Trophoblast cell (in vitro differentiated cells and primary cell): ENCODE data around the gene SEMA4D.

Experiments used
- DNase-seq, 2 donors: peaks; one replicate each; pipeline ENCODE4 v3.0.0-alpha.2; 2016
- H2AFZ ChIP-seq: 2 replicates; pipeline ENCODE4 v1.6.1; 2013; ENCODE audit warnings: low read length, moderate library complexity, mild to moderate bottlenecking; ENCODE audit not compliant: insufficient read depth, poor library complexity
- H2AK5ac ChIP-seq: 2 replicates; pipeline ENCODE4 v1.6.1; 2013; ENCODE audit warnings: mild to moderate bottlenecking, low read length
- H2BK120ac ChIP-seq: 2 replicates; pipeline ENCODE4 v1.6.1; 2013; ENCODE audit warnings: low read length, mild to moderate bottlenecking, moderate library complexity; ENCODE audit not compliant: insufficient read depth, poor library complexity
- H2BK12ac ChIP-seq: 2 replicates; pipeline ENCODE4 v1.6.1; 2013; ENCODE audit warnings: mild to moderate bottlenecking, low read length, moderate library complexity
- H2BK5ac ChIP-seq: 2 replicates; pipeline ENCODE4 v1.6.1; 2013; ENCODE audit warnings: low read length, low read depth, moderate library complexity, mild to moderate bottlenecking; ENCODE audit not compliant: poor library complexity
- H3K14ac ChIP-seq: 2 replicates; pipeline ENCODE4 v1.6.1; 2013; ENCODE audit warnings: mild to moderate bottlenecking, low read length
- H3K18ac ChIP-seq: 2 replicates; pipeline ENCODE4 v1.6.1; 2013; ENCODE audit warnings: mild to moderate bottlenecking, low read length
- H3K23ac ChIP-seq: 2 replicates; pipeline ENCODE4 v1.6.1; 2013; ENCODE audit warnings: low read length
- H3K27ac ChIP-seq: 2 replicates; pipeline ENCODE4 v1.5.1; 2013; ENCODE audit warnings: low read depth, mild to moderate bottlenecking, inconsistent platforms, low read length, moderate library complexity
- H3K27me3 ChIP-seq: 2 replicates; pipeline ENCODE4 v1.6.1; 2013; ENCODE audit warnings: inconsistent platforms, mild to moderate bottlenecking, low read length, moderate library complexity; ENCODE audit not compliant: insufficient read depth
- H3K36me3 ChIP-seq, 2 experiments: 1 replicate in 1 of 2; 2 replicates in 1 of 2; pipeline ENCODE4 v1.6.1; 2013; ENCODE audit warnings: low read length in 2 of 2, mild to moderate bottlenecking in 2 of 2, moderate library complexity in 1 of 2; ENCODE audit not compliant: insufficient read depth in 2 of 2, control insufficient read depth in 1 of 2
- H3K4ac ChIP-seq: 2 replicates; pipeline ENCODE4 v1.6.1; 2013; ENCODE audit warnings: low read depth, mild to moderate bottlenecking, low read length, moderate library complexity
- H3K4me1 ChIP-seq, 2 experiments: 1 replicate in 1 of 2; 2 replicates in 1 of 2; pipeline ENCODE4 v1.6.1; 2013; ENCODE audit warnings: low read length in 2 of 2, mild to moderate bottlenecking in 2 of 2, moderate library complexity in 1 of 2; ENCODE audit not compliant: insufficient read depth in 2 of 2, control insufficient read depth in 1 of 2
- H3K4me2 ChIP-seq: 2 replicates; pipeline ENCODE4 v1.6.1; 2013; ENCODE audit warnings: inconsistent platforms, mild to moderate bottlenecking, low read length, moderate library complexity
- H3K4me3 ChIP-seq: 2 replicates; pipeline ENCODE4 v1.5.1; 2013; ENCODE audit warnings: mild to moderate bottlenecking, low read depth, low read length, inconsistent platforms
- H3K79me1 ChIP-seq: one replicate; pipeline ENCODE4 v1.6.1; 2013; ENCODE audit warnings: low read length
- H3K79me2 ChIP-seq: 2 replicates; pipeline ENCODE4 v1.6.1; 2013; ENCODE audit warnings: low read length, mild to moderate bottlenecking; ENCODE audit not compliant: control insufficient read depth, insufficient read depth, poor library complexity
- H3K9ac ChIP-seq: 2 replicates; pipeline ENCODE4 v1.6.1; 2013; ENCODE audit warnings: mild to moderate bottlenecking, low read length
- H3K9me3 ChIP-seq: 2 replicates; pipeline ENCODE4 v1.6.1; 2013; ENCODE audit warnings: low read depth, mild to moderate bottlenecking, control low read depth, inconsistent platforms, low read length; ENCODE audit not compliant: insufficient read depth
- H4K12ac ChIP-seq: 2 replicates; pipeline ENCODE4 v1.6.1; 2013; ENCODE audit warnings: low read depth, mild to moderate bottlenecking, low read length, moderate library complexity
- H4K8ac ChIP-seq: 2 replicates; pipeline ENCODE4 v1.6.1; 2013; ENCODE audit warnings: low read depth, mild to moderate bottlenecking, low read length, moderate library complexity
- H4K91ac ChIP-seq: one replicate; pipeline ENCODE4 v1.6.1; 2013; ENCODE audit warnings: low read depth, mild to moderate bottlenecking, low read length, moderate library complexity
- WGBS: extraction: QIAGEN DNeasy Blood & Tissue Kit; methylation state at CpG from one replicate; pipeline ENCODE4 v1.1.7; 2013; ENCODE audit warnings: missing lambda C conversion rate; ENCODE audit not compliant: insufficient read length, insufficient coverage; ENCODE audit errors: extremely low coverage; 5-methylcytosine and 5-hydroxymethylcytosine counted together

Gene SEMA4D

DNA sequence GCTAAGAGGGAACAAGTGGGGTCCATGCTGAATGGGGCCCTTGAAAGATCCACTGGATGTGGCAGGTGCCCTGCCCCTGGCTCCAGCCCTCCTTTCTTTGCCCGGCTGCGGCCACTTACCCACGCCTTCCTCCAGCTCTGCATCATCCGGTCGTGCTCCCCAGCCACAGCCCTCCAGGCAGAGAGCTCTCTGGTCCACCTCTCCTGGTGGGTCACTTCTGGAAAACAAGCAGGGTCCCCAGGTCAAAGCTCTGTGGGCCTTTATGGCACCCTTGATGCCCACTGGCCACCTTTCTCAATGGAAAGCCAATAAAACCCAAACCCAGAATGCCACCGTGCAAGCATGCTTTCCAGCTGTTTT is 134.6 kb downstream of the SEMA4D start:
- H2BK120ac ChIP-seq, result no peak overlapping the region
- H2BK5ac ChIP-seq, result no peak overlapping the region
- H2BK12ac ChIP-seq, result no peak overlapping the region
- peaks cover 6% of the 10 kb centered on the region for H3K9me3 ChIP-seq
- H3K23ac ChIP-seq, result no peak overlapping the region
- H3K4me3 ChIP-seq, result no peak overlapping the region
- WGBS, result no CpG with 5 or more reads among the region's 6 CpGs
- H4K12ac ChIP-seq, result no peak overlapping the region
- H3K79me1 ChIP-seq, result no peaks in the 10 kb centered on the region
- H3K27ac ChIP-seq, result no peak overlapping the region
- H3K4me2 ChIP-seq, result no peak overlapping the region
- no peak overlapping the region for H2AK5ac ChIP-seq
- no peak overlapping the region for H3K4ac ChIP-seq
- H3K27me3 ChIP-seq, result no peaks in the 10 kb centered on the region
- H3K14ac ChIP-seq, result no peak overlapping the region
- peaks cover 26 to 41% of the 10 kb centered on the region in 2 experiments for H3K36me3 ChIP-seq
- no peak overlapping the region for H4K91ac ChIP-seq
- no peaks in the 10 kb centered on the region for H3K4me1 ChIP-seq
- H3K9ac ChIP-seq, result no peak overlapping the region
- no peaks in the 10 kb centered on the region for H3K79me2 ChIP-seq
- no peak overlapping the region for H2AFZ ChIP-seq
- no peak overlapping the region for H4K8ac ChIP-seq
- H3K18ac ChIP-seq, result no peak overlapping the region
- no peak for DNase-seq

DNA sequence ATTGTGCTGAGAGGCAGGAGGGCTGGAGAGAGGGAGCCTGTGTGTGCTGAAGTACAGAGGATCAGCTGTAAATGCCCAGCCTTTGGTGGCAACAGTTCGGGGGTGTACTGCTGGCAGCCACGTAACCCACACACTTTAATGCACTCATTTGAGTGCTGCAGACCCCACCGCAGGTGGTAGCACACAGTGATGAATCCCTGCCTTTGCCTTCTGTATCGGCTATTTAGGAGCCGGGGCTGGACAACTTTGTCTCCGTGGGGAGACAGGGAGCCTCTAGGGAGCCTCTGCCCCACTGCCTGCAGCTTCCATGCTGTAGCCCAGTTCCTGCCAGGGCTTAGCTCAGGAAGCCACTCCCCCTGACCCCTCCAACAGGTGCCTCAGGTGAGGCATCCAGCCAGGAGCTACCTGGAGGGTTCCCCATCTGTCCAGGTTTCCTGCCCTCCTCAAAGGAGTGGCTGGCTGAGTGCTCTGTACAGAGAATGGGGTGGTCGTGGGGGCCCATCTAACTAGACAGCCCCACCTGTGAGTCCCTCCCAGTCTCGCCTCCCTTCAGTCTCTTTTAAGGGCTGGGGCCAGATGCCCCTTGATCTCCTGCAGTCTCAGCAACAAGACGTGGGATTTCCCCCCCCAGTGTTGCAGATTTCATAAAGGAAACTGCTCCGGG is 135.1 kb downstream of the SEMA4D start:
- Histone ChIP-seq H3K23ac (no peak overlapping the region), H3K4me2 (no peak overlapping the region), H2AFZ (no peak overlapping the region), H3K4me1 (peaks cover 0 to 1% of the 10 kb centered on the region in 2 experiments), H3K18ac (no peak overlapping the region), H4K8ac (no peak overlapping the region), H3K14ac (no peak overlapping the region), H3K27me3 (no peaks in the 10 kb centered on the region), H2BK12ac (no peak overlapping the region), H2BK120ac (no peak overlapping the region), H3K4ac (no peak overlapping the region), H4K12ac (no peak overlapping the region), H3K79me1 (no peaks in the 10 kb centered on the region), H3K9ac (no peak overlapping the region), H3K79me2 (no peaks in the 10 kb centered on the region), H2BK5ac (no peak overlapping the region), H3K27ac (no peak overlapping the region), H4K91ac (no peak overlapping the region), H2AK5ac (no peak overlapping the region), H3K9me3 (peaks cover 6% of the 10 kb centered on the region), H3K4me3 (no peak overlapping the region), H3K36me3 (peaks cover 30 to 46% of the 10 kb centered on the region in 2 experiments)
- no CpG with 5 or more reads among the region's 10 CpGs for WGBS
- DNase-seq, result no peak

- no peak overlapping the region for H3K4me2 ChIP-seq
- H3K23ac ChIP-seq, result no peak overlapping the region
- H3K79me1 ChIP-seq, result no peaks in the 10 kb centered on the region
- no CpG with 5 or more reads among the region's 9 CpGs for WGBS
- no peak overlapping the region for H3K4ac ChIP-seq
- H2BK12ac ChIP-seq, result no peak overlapping the region
- no peak overlapping the region for H2AK5ac ChIP-seq
- no peaks in the 10 kb centered on the region for H3K27me3 ChIP-seq
- no peak overlapping the region for H4K8ac ChIP-seq
- no peak overlapping the region for H3K27ac ChIP-seq
- peaks cover 6% of the 10 kb centered on the region for H3K9me3 ChIP-seq
- peaks cover 36 to 52% of the 10 kb centered on the region in 2 experiments for H3K36me3 ChIP-seq
- no peak overlapping the region for H3K14ac ChIP-seq
- H3K9ac ChIP-seq, result no peak overlapping the region
- no peak overlapping the region for H2AFZ ChIP-seq
- no peak for DNase-seq
- H2BK5ac ChIP-seq, result no peak overlapping the region
- H3K18ac ChIP-seq, result no peak overlapping the region
- peaks cover 0 to 2% of the 10 kb centered on the region in 2 experiments for H3K4me1 ChIP-seq
- no peak overlapping the region for H2BK120ac ChIP-seq
- no peak overlapping the region for H4K12ac ChIP-seq
- H3K4me3 ChIP-seq, result no peak overlapping the region
- no peak overlapping the region for H4K91ac ChIP-seq
- no peaks in the 10 kb centered on the region for H3K79me2 ChIP-seq
Observed at GRCh38 chr9:89361816-89362646, 135.9 kb downstream of the SEMA4D start.

GRCh38 chr9:89361031-89361430 is 136.9 kb downstream of the SEMA4D start:
- H3K9me3 ChIP-seq, result peaks cover 6% of the 10 kb centered on the region
- H2BK12ac ChIP-seq, result no peak overlapping the region
- no peak overlapping the region for H3K9ac ChIP-seq
- H4K12ac ChIP-seq, result no peak overlapping the region
- H3K4ac ChIP-seq, result no peak overlapping the region
- H3K27me3 ChIP-seq, result no peaks in the 10 kb centered on the region
- H3K79me1 ChIP-seq, result no peaks in the 10 kb centered on the region
- no peak overlapping the region for H3K4me3 ChIP-seq
- no peak overlapping the region for H2BK120ac ChIP-seq
- H3K14ac ChIP-seq, result no peak overlapping the region
- no peak overlapping the region for H2BK5ac ChIP-seq
- H3K4me1 ChIP-seq, result peaks cover 0 to 2% of the 10 kb centered on the region in 2 experiments
- peaks cover 40 to 57% of the 10 kb centered on the region in 2 experiments for H3K36me3 ChIP-seq
- H3K27ac ChIP-seq, result no peak overlapping the region
- no peak overlapping the region for H3K18ac ChIP-seq
- H2AFZ ChIP-seq, result no peak overlapping the region
- no peak overlapping the region for H3K4me2 ChIP-seq
- H3K23ac ChIP-seq, result no peak overlapping the region
- no peak overlapping the region for H4K91ac ChIP-seq
- no peak overlapping the region for H4K8ac ChIP-seq
- no peaks in the 10 kb centered on the region for H3K79me2 ChIP-seq
- no CpG with 5 or more reads among the region's 6 CpGs for WGBS
- no peak for DNase-seq
- H2AK5ac ChIP-seq, result no peak overlapping the region
